Astrocyte of the cerebellum (primary cell): ENCODE results near the gene MGAT4A.
A peak's percentile ranks its signal among the peaks of the same experiment; 100 is the strongest.

Experiments used
- DNase-seq: peaks from one replicate; pipeline ENCODE4 v3.0.0-alpha.2; 2011; ENCODE audit warnings: low read depth
- H3K4me3 ChIP-seq: 2 replicates; pipeline ENCODE4 v1.5.1; 2011; ENCODE audit warnings: mild to moderate bottlenecking, low read depth, low read length, moderate library complexity
- CTCF ChIP-seq: IDR thresholded peaks from 2 replicates; pipeline ENCODE4 v1.5.1; 2012; ENCODE audit warnings: low read length, low read depth, moderate library complexity, mild to moderate bottlenecking; ENCODE audit errors: missing control alignments
- in situ Hi-C: cut with HindIII; loops from 2 replicates; pipeline ENCODE4 v1.10.0; 2017; ENCODE audit warnings: low sequenced_read_pairs

MGAT4A gene

GRCh38 chr2:98623657-98624056, 107.3 kb downstream of the MGAT4A start:
- no peak for TF ChIP-seq CTCF
- in situ Hi-C loops = no loop called here
- H3K4me3 ChIP-seq = no peak overlapping the region
- DNase-seq = no peak

- DNase-seq = no peak
- in situ Hi-C loops = no loop called here
- no peak for TF ChIP-seq CTCF
- no peak overlapping the region for H3K4me3 ChIP-seq
These were observed 113.8 kb downstream of the MGAT4A start for GRCh38 chr2:98617149-98617548.

GRCh38 chr2:98615481-98615880, 115.5 kb downstream of the MGAT4A start:
- TF ChIP-seq CTCF = peak; percentile 20
- no peak overlapping the region for H3K4me3 ChIP-seq
- DNase-seq = no peak
- in situ Hi-C loops = no loop called here

- no peak for DNase-seq
- H3K4me3 ChIP-seq = no peak overlapping the region
- TF ChIP-seq CTCF = no peak
- in situ Hi-C loops = no loop called here
These were observed 116.8 kb downstream of the MGAT4A start for GRCh38 chr2:98614024-98614739.

- TF ChIP-seq CTCF = no peak
- H3K4me3 ChIP-seq = peak overlapping the region; percentile 86
- in situ Hi-C loops = no loop called here
- no peak for DNase-seq
These were observed 121.8 kb downstream of the MGAT4A start for GRCh38 chr2:98608962-98609604.

- in situ Hi-C loops = no loop called here
These were observed 122.6 kb downstream of the MGAT4A start, which contains the start of the genes COA5 and UNC50 for GRCh38 chr2:98608116-98608961. Gene COA5 (minus strand): TSS chr2:98608512. CDS start chr2:98608405, 107 bp downstream. Gene UNC50 (plus strand): TSS chr2:98608589. CDS start chr2:98609760, 1,171 bp downstream.

More at GRCh38 chr2:98608116-98608961, 122.6 kb downstream of the MGAT4A start, which contains the start of the genes COA5 and UNC50:
- TF ChIP-seq CTCF = peak; percentile 3
- peak; percentile 68 for DNase-seq
- H3K4me3 ChIP-seq = peak within 1 kb of the TSS; percentile 86
